ENCODE measurements around the gene CENPV.
A peak's percentile ranks its signal among the peaks of the same experiment; 100 is the strongest.

The CENPV gene

GRCh38 chr17:16304830-16305229, 48.4 kb downstream of the CENPV start:
- no peaks in the 10 kb centered on the region for H3K9me3 ChIP-seq (ENCODE audit: insufficient read depth, low read length)
- H3K79me2 ChIP-seq (ENCODE audit: low read length) = no peaks in the 10 kb centered on the region
- H3K9ac ChIP-seq (ENCODE audit: low read length) = no peak overlapping the region
- no peaks in the 10 kb centered on the region for H3K27me3 ChIP-seq (ENCODE audit: low read depth, low read length)
- peak; percentile 43 for TF ChIP-seq CTCF (IDR thresholded peaks at IDR 0.05; ENCODE audit: low read depth, low read length)
- no peak for TF ChIP-seq EZH2phosphoT487 (IDR thresholded peaks at IDR 0.05; ENCODE audit: low read depth)
- no peaks in the 10 kb centered on the region for H3K4me1 ChIP-seq (ENCODE audit: low read length)
- H3K36me3 ChIP-seq (replicated peaks; ENCODE audit: low read depth, low read length) = no peaks in the 10 kb centered on the region
- no peak overlapping the region for H3K27ac ChIP-seq (ENCODE audit: low read length)
- H3K4me2 ChIP-seq (ENCODE audit: low read length) = no peak overlapping the region
- H2AFZ ChIP-seq (ENCODE audit: low read depth, low read length) = no peak overlapping the region
- H4K20me1 ChIP-seq (ENCODE audit: insufficient read depth, low read length) = no peaks in the 10 kb centered on the region
- H3K4me3 ChIP-seq (ENCODE audit: low read length) = no peak overlapping the region

DNA sequence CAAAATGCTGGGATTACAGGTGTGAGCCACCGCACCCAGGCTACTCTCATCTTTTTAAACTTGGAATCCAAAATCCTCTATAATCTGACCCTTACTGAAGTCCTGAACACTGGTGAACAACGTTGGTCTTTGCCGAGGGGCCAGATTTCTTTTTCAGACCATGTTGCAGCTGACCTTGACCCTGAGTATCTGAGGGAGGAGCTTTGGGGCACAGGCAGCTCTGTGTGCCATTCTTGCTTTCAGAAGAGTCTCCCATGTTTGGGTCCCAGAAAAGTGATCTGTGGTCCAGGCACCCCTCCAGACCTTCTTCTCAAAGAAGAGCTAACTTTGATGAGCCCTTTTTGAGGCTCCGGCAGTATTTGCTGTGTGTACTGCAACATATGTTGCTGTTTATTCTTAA, 50.4 kb downstream of the CENPV start:
- Histone ChIP-seq H3K79me2 (ENCODE audit: low read length) (no peaks in the 10 kb centered on the region), H3K9me3 (ENCODE audit: insufficient read depth, low read length) (no peaks in the 10 kb centered on the region), H3K27ac (ENCODE audit: low read length) (no peak overlapping the region), H3K27me3 (ENCODE audit: low read depth, low read length) (no peaks in the 10 kb centered on the region), H4K20me1 (ENCODE audit: insufficient read depth, low read length) (no peaks in the 10 kb centered on the region), H3K9ac (ENCODE audit: low read length) (no peak overlapping the region), H3K36me3 (replicated peaks; ENCODE audit: low read depth, low read length) (no peaks in the 10 kb centered on the region), H3K4me2 (ENCODE audit: low read length) (no peak overlapping the region), H2AFZ (ENCODE audit: low read depth, low read length) (no peak overlapping the region), H3K4me1 (ENCODE audit: low read length) (no peaks in the 10 kb centered on the region), H3K4me3 (ENCODE audit: low read length) (no peak overlapping the region)
- no peak for TF ChIP-seq EZH2phosphoT487 (IDR thresholded peaks at IDR 0.05; ENCODE audit: low read depth)
- no peak for TF ChIP-seq CTCF (IDR thresholded peaks at IDR 0.05; ENCODE audit: low read depth, low read length)

DNA sequence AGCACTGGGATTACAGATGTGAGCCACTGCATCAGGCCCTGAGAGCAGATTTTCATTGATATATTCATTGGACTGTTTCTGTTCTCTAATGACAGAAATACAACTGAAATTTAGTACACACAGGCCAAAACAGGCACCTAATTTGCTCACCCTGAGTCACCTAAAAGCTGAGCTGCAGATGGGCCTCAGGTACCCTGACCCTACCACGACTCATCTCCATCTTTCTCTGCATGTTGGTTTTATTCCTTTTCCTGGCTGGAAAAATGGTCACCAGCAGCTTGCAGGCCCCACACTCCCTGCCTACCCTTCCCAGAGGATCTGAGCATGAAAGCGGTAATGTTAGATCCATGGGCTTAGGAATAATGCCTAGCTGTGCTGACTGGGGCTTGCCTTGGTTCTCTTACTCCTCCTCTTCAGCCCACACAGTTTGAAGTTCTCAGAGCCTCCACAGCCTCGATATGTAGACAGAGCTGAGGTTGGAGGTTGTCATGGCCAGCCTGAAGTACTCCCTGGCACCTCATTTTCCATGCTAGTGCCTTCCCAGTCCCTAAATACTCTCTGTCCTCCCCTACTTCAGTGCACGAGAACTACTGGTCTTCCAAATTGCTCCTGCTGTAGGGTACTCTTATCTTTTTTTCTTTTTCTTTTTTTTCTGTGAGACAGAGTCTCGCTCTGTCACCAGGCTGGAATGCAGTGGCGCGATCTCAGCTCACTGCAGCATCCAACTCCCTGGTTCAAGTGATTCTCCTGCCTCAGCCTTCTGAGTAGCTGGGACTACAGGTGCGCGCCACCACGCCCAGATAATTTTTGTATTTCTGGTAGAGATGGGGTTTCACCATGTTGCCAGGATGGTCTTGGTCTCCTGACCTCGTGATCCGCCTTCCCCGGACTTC, 51.1 kb downstream of the CENPV start:
- H3K4me2 ChIP-seq (ENCODE audit: low read length) = no peak overlapping the region
- no peaks in the 10 kb centered on the region for H3K4me1 ChIP-seq (ENCODE audit: low read length)
- no peak overlapping the region for H3K27ac ChIP-seq (ENCODE audit: low read length)
- TF ChIP-seq CTCF (IDR thresholded peaks at IDR 0.05; ENCODE audit: low read depth, low read length) (no peak), EZH2phosphoT487 (IDR thresholded peaks at IDR 0.05; ENCODE audit: low read depth) (no peak)
- no peak overlapping the region for H2AFZ ChIP-seq (ENCODE audit: low read depth, low read length)
- H3K27me3 ChIP-seq (ENCODE audit: low read depth, low read length) = no peaks in the 10 kb centered on the region
- no peak overlapping the region for H3K4me3 ChIP-seq (ENCODE audit: low read length)
- no peaks in the 10 kb centered on the region for H3K36me3 ChIP-seq (replicated peaks; ENCODE audit: low read depth, low read length)
- H3K79me2 ChIP-seq (ENCODE audit: low read length) = no peaks in the 10 kb centered on the region
- H4K20me1 ChIP-seq (ENCODE audit: insufficient read depth, low read length) = no peaks in the 10 kb centered on the region
- no peak overlapping the region for H3K9ac ChIP-seq (ENCODE audit: low read length)
- H3K9me3 ChIP-seq (ENCODE audit: insufficient read depth, low read length) = no peaks in the 10 kb centered on the region

GRCh38 chr17:16300554-16300953, 52.7 kb downstream of the CENPV start:
- no peak overlapping the region for H3K9ac ChIP-seq (ENCODE audit: low read length)
- no peak overlapping the region for H2AFZ ChIP-seq (ENCODE audit: low read depth, low read length)
- no peaks in the 10 kb centered on the region for H3K27me3 ChIP-seq (ENCODE audit: low read depth, low read length)
- no peaks in the 10 kb centered on the region for H4K20me1 ChIP-seq (ENCODE audit: insufficient read depth, low read length)
- H3K4me2 ChIP-seq (ENCODE audit: low read length) = no peak overlapping the region
- no peak for TF ChIP-seq EZH2phosphoT487 (IDR thresholded peaks at IDR 0.05; ENCODE audit: low read depth)
- TF ChIP-seq CTCF (IDR thresholded peaks at IDR 0.05; ENCODE audit: low read depth, low read length) = no peak
- H3K27ac ChIP-seq (ENCODE audit: low read length) = no peak overlapping the region
- H3K36me3 ChIP-seq (replicated peaks; ENCODE audit: low read depth, low read length) = no peaks in the 10 kb centered on the region
- H3K9me3 ChIP-seq (ENCODE audit: insufficient read depth, low read length) = no peaks in the 10 kb centered on the region
- H3K4me3 ChIP-seq (ENCODE audit: low read length) = no peak overlapping the region
- H3K4me1 ChIP-seq (ENCODE audit: low read length) = no peaks in the 10 kb centered on the region
- no peaks in the 10 kb centered on the region for H3K79me2 ChIP-seq (ENCODE audit: low read length)
